ENCODE measurements around the gene RARA.
A peak's percentile ranks its signal among the peaks of the same experiment; 100 is the strongest.

Gene RARA

DNA sequence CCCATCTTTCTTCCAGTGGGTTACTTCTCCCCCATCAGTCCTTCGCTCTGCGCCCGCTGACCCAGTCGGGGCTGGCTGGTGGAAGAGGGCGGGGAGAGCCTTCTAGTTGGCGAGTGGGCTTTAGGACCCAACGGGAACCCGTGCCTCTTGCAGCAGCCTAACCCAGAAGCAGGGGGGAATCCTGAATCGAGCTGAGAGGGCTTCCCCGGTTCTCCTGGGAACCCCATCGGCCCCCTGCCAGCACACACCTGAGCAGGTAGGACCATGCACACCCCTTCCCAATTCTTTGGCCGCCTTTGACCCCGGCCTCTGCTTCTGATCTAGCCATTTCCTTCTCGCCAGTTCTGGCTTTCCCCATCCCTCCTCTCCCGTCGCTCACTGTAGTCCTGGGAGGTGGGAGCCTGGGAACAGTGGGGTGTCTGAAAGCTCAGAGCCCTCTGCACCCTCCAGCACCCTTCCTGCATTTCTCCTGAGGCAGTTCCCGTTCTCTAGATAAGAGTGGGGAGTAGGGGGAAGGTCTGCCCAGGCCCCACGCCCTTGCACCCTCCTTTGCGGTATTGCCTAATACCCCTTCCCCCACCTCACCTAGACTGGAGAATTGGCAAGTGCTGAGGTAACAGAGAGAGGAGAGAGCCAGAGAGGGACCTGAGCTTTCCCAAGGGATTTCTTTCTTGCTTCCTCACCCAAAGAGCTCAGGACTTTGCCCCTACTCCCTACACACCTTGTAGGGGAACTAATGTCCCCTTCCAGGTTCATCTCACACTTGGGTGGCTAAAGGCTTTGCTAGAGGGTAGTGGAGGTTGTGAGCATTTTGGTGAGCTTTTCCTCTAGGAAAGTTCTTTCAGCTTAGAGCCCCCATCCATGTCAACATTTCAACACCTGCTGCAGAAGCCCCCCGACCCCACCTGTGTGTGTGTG is at the start of gene RARA:
RARA (plus strand) TSS at position 150 of the 918 bp plus-strand sequence. CDS start 22,039 bp downstream, outside the sequence.
- DNase-seq = no peak

DNA sequence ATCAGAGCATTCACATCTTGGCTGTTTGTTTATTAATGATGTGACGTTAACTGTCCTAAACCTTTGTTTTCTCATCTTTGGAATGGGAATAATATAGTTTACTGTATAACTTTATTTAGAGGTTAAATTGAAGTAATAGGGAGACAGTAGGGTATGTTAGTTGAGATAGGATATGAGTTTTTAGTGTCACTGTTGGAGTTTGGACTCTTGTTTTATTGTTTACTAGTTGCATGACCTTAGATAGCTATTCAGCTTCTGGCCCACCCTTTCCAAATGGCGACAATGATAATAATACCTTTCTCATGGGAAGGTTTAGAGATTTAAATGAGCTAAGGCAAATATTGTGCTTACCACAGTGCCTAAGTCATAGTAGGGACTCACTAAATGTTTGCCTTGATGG is 49.5 kb upstream of the RARA start:
- no peak for DNase-seq

DNA sequence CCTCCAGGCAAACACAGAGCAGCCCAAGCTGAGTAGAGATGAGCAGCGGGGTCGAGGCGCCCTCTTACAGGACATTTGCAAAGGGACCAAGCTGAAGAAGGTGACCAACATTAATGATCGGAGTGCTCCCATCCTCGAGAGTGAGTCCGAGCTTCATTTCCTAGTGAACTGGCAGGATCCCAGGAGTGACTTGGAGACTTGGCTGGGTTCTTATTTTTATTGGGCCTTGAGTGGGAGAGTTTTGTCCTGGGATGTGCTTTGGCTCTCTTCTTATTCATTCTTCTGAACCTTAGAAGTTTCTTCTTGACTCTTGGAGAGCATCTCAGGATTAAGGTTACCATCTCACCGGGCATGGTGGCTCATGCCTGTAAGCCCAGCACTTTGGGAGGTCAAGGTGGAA is 48.5 kb upstream of the RARA start:
- DNase-seq = no peak

DNA sequence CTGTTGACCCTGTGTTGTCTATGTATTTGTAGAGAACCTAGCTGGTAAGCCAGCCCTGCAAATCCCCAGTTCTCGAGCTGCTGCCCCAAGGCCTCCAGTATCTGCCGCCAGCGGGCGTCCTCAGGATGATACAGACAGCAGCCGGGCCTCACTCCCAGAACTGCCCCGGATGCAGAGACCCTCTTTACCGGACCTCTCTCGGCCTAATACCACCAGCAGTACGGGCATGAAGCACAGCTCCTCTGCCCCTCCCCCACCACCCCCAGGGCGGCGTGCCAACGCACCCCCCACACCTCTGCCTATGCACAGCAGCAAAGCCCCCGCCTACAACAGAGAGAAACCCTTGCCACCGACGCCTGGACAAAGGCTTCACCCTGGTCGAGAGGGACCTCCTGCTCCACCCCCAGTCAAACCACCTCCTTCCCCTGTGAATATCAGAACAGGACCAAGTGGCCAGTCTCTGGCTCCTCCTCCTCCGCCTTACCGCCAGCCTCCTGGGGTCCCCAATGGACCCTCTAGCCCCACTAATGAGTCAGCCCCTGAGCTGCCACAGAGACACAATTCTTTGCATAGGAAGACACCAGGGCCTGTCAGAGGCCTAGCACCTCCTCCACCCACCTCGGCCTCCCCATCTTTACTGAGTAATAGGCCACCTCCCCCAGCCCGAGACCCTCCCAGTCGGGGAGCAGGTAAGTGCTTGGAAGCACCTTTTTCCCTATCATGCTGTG is 44.4 kb upstream of the RARA start:
- no peak for DNase-seq

DNA sequence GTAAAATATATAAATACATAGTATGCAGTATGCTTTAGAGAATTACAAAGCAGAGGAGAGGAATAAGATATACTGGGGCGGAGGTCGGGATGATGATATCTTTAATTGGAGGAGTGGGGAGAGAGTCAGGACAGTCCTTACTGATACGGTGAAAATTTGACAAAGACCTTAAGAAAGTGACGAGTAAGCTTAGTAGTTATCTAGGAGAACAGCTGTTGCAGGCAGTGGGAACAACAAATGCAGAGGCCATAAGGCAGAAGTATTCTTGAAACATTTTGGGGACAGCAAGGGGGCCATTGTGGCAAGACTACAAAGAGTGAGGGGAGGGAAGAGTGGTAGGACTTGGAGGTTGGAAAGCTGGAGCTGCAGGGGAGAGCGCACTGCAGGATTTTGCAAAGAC is 43.6 kb upstream of the RARA start:
- DNase-seq = no peak

DNA sequence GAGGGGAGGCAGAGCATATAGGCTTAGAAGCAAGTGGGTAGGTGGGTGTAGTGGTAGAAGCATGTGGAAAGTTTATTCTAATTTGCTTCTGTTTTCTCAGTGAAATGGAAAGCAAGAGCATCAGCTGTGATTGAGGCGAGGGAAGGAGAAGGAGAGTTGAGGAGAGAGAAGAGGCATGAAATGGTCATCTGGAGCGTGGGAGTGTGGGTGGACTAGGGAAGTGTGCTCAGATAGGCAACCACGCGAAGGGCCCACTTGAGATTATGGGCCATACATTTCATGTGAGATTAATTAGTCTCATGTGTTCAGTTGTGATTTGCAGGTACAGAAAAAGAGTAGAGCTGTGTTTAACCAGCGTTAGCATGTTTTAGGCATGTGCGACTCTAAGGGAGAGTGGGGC is 42.1 kb upstream of the RARA start:
- DNase-seq = no peak

DNA sequence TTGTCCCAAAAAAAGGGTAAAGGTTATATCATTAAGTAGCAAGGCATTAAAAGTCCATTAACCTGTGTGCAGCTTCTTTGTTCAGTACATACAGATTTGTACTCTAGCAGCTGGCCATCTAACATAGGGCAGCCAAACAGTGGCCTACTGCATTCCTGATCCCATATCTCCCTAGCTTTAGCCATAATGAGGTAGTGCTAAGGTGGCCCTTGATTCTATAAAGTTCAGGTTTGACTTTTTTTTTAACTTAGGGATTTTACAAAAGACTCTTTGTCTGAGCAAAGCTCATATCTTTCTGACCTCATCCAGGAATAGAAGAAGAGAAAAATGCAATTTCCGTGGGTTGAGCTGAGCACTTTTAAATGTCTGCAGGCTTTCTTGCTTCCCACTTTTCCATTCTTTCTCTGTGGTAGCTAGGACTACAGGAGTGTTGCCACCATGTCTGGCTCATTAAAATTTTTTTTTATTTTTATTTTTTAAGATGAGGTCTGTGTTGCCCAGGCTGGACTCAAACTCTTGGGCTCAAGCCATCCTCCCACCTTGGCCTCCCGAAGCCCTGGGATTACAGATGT is 40.8 kb upstream of the RARA start:
- DNase-seq = no peak

DNA sequence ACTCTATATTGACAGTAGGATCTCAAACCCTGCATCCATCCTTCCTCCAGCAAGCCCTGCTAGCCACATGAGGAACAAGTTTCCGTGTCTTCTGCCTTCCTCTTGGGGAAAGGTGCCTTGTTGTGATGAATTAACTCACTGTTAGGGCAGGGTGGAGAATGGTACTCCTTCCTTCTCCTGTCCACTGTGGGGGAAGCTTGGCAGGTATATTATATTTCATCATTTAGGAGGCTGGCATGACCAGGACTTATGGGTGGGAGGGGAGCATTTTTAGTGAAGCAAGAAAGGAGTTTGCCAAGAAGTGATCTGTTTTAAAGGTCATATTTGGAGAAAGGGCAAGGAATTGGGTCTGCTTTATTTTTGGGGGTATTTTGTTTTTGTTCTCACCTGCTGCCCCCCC is 30.6 kb upstream of the RARA start:
- DNase-seq = no peak

DNA sequence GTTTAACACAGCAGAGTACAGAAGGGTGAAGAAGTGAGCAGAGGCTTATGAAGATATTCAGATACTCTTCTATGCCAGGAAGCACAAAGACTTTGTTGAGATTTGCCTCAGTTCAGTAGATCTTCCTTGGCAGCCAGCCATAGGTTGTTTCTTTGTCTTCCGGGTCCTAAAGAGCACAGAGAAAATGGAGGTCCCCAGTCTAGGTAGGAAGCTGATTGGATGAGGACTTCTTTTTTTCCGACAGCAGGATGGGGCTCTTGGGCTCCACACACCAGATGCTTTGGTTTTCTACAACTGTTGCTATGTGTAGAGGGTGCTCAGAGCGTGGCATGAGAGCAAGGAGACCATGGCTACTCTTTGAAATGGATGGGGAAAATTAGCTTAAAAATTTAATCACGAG is 29.6 kb upstream of the RARA start:
- no peak for DNase-seq

DNA sequence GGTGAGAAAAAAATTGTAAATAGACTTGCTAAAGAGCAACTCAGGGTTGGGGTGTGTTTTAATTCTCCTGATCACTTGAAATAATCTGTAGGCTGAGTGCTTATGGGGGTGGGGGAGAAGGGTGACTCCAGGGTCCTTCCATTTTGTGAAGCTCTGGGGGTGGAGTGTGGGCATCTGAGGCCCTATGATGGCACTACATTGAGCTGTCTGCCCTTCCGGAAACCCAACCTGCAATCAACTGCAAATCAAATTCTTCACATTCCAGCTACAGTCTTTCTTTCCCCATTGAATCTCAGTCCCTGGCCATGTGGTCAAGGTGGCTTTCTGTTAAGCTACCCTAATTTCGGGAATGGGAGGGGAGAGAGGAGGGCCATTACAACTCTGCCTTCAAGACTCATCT is 27.3 kb upstream of the RARA start:
- DNase-seq = no peak

DNA sequence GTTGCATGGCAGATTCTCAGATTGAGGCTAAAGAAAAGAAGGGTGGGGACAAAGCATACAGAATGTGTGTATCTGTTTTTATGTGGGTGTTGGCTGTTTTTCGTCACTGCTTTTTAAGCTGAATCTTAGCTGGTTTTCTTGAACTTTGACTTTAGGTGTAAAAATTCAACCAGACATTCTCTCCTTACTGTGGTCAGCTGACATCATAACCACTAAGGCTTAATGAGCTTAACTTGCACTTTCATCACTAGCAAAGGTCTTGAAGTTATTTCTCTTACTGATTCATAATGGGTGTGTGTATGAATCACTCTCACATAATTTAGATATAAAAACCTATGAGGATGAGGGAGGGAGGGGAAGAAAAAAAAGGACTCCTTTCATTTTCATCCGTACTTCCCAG is 25.3 kb upstream of the RARA start:
- DNase-seq = no peak

DNA sequence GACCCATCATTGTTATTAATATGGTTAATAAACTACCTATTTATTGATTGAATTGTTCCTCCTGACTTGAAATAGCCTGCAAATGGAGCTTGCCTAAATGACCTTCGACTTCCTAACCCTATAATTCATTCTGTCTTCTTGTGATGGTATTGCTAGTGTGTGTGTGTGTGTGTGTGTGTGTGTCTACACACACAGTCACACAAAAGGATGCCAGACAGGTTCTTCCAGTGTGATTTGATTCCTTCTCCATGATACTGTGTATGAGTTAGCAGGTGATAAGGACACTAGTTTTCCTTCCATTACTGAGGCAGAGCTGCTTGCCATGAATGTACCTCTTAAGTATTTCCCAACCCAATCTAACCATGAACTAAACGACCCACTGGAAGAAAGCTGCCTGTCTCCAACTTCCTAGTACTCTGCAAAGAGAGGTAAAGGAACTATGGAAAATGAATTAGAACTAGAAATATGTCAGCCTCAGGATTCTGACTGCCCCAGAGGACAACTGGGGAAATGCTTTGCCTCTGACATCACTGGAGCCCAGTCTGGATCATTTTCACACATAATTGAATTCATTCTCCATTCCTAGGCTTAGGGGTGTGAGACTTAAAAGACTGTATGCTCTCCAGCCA is 24.8 kb upstream of the RARA start:
- DNase-seq = no peak

DNA sequence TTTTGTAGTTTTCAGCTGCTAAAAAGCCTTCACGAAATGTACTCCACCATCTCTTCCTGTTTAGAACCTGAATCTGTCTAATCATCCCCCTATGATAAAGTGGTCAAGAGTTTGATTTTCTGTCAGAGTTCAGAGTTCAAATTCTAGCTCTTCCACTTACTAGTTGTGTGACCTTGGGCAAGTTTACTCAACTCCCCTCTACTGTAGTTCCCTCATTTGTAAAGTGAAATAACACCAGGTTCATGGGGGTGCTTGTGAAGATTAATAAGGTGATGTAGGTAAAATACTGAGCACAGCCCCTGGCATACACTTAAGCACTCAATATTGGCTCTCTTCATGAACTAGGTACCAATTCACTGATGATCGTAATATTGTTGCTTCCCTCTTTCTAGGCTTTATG is 22.5 kb upstream of the RARA start:
- DNase-seq = no peak

DNA sequence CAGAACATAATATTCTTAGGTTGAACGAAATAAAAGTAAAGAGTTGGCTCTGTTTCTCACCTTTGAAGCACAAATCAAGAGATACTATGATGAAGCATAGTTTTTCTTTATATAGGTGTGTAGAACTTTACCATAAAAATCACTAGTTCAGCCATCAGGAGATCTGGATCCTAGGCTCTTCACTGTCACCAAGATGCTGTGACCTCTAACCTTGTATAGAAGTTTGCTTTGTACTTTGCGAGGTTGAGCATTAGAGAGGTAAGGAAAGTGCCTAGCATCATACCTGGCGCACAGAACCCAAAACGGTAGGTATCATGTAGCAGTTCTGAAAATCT is 21.9 kb upstream of the RARA start:
- DNase-seq = no peak

DNA sequence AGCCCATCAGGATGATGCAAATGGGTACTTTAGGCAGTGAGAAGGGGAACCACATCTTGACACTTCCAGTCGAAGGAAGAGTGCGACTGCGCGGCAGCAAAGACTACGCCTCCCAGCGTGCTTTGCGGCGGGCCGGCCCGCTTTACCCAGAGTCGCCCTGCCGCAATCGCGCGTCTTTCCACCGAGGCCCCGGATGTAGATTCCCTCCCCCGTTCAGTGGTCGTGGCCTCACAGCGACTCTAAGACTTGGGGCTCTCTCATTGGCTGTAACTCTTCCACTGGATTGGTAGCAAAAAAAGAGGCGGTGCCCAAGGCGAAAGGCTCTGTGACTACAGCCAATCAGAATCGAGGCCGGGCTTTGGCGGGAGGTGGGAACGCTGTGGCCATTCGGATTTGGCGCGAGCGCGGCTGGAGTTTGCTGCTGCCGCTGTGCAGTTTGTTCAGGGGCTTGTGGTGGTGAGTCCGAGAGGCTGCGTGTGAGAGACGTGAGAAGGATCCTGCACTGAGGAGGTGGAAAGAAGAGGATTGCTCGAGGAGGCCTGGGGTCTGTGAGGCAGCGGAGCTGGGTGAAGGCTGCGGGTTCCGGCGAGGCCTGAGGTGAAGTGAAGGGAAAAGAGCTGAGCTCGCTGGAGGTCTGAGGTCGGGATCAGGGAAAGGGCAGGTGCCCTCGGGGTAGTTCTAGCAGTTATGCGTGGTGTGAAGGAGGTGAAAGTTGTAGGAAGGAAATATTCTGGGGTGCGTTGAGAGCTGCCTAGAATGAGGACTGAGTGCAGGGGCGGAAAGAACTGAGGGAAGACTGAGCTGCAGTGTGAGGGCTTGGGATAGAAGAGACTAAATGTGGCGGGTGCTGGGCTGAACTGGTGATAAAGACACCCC is 21.2 kb upstream of the RARA start, which contains the start of gene CDC6:
CDC6 (plus strand) TSS at position 386 of the 876 bp plus-strand sequence. CDS start 1,542 bp downstream, outside the sequence.
- DNase-seq = peak; percentile 98

DNA sequence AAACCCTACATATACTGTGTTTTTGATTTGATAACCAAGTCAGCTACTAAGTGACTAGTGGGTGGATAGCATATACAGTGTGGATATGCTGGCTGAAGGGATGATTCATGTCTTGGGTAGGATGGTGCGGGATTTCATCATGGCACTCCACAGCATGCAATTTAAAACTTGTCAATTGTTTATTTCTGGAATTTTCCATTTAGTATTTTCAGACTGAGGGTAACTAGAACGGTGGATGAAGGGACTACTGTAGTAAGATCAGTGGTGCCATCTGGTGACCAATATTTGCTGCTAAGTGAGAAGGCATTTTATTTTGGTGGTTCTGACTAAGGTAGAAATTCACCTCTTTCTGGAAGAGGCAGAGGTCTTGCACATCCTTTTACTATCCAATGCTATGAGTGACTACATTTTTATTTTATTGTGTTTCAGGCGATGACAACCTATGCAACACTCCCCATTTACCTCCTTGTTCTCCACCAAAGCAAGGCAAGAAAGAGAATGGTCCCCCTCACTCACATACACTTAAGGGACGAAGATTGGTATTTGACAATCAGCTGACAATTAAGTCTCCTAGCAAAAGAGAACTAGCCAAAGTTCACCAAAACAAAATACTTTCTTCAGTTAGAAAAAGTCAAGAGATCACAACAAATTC is 18.2 kb upstream of the RARA start:
- no peak for DNase-seq

DNA sequence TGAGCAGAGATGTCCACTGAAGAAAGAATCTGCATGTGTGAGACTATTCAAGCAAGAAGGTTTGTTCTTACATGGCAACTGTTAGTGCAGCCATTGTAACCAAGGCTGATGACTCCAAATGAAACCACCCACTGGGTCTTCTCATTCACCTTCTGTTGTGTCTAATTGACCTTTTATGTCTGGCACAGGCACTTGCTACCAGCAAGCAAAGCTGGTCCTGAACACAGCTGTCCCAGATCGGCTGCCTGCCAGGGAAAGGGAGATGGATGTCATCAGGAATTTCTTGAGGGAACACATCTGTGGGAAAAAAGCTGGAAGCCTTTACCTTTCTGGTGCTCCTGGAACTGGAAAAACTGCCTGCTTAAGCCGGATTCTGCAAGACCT is 17.7 kb upstream of the RARA start:
- DNase-seq = no peak

DNA sequence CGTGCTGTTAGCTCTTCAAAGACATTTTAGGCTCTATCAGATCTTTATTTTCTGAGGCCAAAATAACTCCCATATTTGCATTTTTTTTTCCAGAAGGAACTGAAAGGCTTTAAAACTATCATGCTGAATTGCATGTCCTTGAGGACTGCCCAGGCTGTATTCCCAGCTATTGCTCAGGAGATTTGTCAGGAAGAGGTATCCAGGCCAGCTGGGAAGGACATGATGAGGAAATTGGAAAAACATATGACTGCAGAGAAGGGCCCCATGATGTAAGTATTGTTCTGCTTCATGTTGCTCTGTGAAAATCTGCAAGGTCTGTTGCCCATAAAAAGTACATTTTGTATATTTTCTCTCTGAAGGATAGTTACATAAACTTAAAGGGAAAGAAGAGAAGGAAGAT is 15.6 kb upstream of the RARA start:
- no peak for DNase-seq

DNA sequence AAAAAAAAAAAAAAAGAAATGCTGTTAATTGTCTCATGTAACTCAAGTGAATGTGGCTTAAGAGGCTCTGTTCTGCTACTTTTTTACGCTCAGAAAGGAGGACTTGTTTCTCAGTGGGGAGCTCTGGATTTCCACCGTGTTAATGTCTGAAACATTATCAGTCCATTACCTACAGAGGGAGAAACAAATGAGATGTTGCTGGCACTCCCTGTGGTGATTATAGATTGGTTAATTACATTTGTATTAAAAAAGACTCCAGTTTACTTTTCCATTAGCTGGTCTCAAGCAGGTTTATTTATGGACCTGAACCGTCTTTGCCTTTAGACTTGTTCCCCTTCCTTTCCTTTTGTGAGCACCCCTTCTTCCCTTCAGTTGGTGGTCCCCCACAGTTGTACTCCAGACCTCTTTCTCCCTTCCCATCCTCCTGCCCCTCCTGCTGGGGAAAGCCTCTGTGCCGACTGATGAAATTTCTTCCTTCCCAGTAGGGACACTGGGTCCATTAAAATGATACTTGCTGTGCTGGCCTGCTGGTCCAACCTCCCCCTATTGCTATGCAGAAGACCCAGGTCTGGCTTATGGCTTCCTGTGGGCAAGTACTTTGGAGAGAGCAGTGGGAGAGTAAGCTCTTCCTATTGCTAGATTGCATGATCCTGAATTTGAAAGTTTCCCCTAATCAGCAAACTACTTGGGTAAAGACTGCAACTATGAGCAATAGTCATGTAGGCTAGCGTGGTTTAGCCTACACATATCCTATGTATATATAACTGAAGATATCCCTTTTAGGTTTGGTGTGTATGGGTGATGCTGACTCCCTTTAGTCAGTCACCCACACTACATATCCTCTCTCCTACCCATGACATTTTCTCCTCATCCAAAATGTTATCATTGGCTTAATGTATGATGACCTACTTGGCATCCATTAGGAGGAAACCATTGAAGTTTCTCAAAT is 13.2 kb upstream of the RARA start:
- DNase-seq = no peak

DNA sequence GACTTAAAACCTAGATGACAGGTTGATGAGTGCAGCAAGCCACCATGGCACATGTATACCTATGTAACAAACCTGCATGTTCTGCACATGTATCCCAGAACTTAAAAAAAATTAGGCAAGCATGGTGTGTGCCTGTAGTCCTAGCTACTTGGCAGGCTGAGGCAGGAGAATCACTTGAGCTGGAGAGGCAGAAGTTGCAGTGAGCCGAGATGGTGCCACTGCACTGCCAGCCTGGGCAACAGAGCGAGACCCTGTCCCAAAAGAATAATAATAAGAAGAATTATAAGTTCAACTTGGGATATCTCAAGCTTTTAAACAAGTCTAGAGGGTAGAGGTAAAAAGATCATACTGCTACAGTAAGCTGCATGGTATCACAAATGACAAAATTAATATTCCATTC is 11.5 kb upstream of the RARA start:
- DNase-seq = no peak

DNA sequence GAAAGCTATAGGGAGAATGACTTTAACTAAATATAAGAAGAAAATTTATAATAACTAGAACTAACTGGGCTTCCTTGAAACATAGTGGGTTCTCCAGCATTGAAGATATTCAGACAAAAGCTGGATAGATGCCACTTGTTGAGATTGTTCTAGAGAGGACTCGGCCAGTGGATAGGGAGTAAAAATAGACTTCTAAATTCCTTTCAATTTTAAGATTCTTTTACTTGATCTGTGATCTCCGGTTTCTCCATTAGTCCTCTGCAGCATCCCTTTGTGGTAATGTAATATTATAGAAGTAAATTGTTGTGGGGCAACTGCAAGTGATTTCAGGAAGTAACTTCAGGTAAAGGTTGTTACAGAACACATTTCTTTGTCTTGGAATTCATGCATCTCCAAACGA is 10.3 kb upstream of the RARA start:
- no peak for DNase-seq
